ENCODE measurements around the gene TKFC.

DNA sequence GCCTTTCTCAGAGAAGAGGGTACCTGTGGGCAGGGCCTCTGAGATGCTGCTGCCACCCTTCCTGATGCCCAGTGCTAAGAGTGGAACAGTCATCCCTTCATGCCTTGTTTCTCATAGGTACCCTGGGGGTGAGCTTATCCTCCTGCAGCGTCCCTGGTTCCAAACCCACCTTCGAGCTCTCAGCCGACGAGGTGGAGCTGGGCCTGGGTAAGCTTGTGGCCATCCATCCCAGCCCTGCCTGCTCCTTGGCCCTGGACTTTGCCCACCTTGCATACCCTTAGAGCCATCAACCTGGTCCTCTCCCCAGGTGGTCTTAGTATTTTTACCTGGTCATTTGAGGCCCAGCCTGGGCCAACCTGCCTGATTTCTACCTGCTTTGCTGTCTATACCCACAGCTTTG is 8.7 kb downstream of the TKFC start:
- TF ChIP-seq, protein P1, sequence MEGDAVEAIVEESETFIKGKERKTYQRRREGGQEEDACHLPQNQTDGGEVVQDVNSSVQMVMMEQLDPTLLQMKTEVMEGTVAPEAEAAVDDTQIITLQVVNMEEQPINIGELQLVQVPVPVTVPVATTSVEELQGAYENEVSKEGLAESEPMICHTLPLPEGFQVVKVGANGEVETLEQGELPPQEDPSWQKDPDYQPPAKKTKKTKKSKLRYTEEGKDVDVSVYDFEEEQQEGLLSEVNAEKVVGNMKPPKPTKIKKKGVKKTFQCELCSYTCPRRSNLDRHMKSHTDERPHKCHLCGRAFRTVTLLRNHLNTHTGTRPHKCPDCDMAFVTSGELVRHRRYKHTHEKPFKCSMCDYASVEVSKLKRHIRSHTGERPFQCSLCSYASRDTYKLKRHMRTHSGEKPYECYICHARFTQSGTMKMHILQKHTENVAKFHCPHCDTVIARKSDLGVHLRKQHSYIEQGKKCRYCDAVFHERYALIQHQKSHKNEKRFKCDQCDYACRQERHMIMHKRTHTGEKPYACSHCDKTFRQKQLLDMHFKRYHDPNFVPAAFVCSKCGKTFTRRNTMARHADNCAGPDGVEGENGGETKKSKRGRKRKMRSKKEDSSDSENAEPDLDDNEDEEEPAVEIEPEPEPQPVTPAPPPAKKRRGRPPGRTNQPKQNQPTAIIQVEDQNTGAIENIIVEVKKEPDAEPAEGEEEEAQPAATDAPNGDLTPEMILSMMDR (IDR thresholded peaks at IDR 0.05; ENCODE audit: low read depth, low read length), result no peak
- TF ChIP-seq EZH2phosphoT487 (IDR thresholded peaks at IDR 0.05; ENCODE audit: low read depth), result no peak
